Mucosa of gallbladder (tissue), 1 donor: ENCODE measurements around the gene CCSER1. TPM values are rescaled to one million over a fixed set of nuclear protein-coding genes. Genes with fewer than 3 reads are reported as not detected.
"Not testable (repeated sequence)": the region's sequence is repeated elsewhere in the genome, so short reads cannot be mapped to it uniquely, and the experiment has no call there.

Experiments
- DNase-seq: peaks from one replicate; pipeline ENCODE4 v3.0.0-alpha.2; 2020; ENCODE audit warnings: low spot score
- total RNA-seq: library from RNA; stranded (reverse); gene quantifications from one replicate; pipeline ENCODE4 v1.2.1, GENCODE V29; 2021
- donor health status: DM: no; HTN: no; CAD: no.

The CCSER1 gene
- total RNA-seq, 1 donor from 2014 or later: 5.4 TPM

- DNase-seq: no peak
These were observed 1155.0 kb downstream of the CCSER1 start for GRCh38 chr4:91282217-91282616.

GRCh38 chr4:91283726-91284230 lies 1156.6 kb downstream of the CCSER1 start:
- no peak for DNase-seq

- DNase-seq: no peak
These were observed 1157.3 kb downstream of the CCSER1 start for GRCh38 chr4:91284480-91284879.

- DNase-seq: no peak
These were observed 1158.3 kb downstream of the CCSER1 start for GRCh38 chr4:91285487-91285886.

- no peak for DNase-seq
These were observed 1161.6 kb downstream of the CCSER1 start for GRCh38 chr4:91288702-91289311.

GRCh38 chr4:91298156-91298700 lies 1171.0 kb downstream of the CCSER1 start:
- no peak for DNase-seq

GRCh38 chr4:91298824-91299223 lies 1171.6 kb downstream of the CCSER1 start:
- no peak for DNase-seq

GRCh38 chr4:91302120-91302519 lies 1174.9 kb downstream of the CCSER1 start:
- no peak for DNase-seq

- DNase-seq: no peak
These were observed 1177.1 kb downstream of the CCSER1 start for GRCh38 chr4:91304292-91304691.

- no peak for DNase-seq
These were observed 1190.2 kb downstream of the CCSER1 start for GRCh38 chr4:91317434-91317833.

- no peak for DNase-seq
These were observed 1192.5 kb downstream of the CCSER1 start for GRCh38 chr4:91319556-91320268.

GRCh38 chr4:91322961-91323360 lies 1195.8 kb downstream of the CCSER1 start:
- no peak for DNase-seq

- DNase-seq: peak; percentile 46
These were observed 1198.3 kb downstream of the CCSER1 start for GRCh38 chr4:91325495-91325894.

- not testable (repeated sequence) for DNase-seq
These were observed 1199.0 kb downstream of the CCSER1 start for GRCh38 chr4:91326167-91326566.

- no peak for DNase-seq
These were observed 1203.5 kb downstream of the CCSER1 start for GRCh38 chr4:91330555-91331137.

- no peak for DNase-seq
These were observed 1213.6 kb downstream of the CCSER1 start for GRCh38 chr4:91340822-91341221.

- DNase-seq: no peak
These were observed 1218.4 kb downstream of the CCSER1 start for GRCh38 chr4:91345632-91346031.

- DNase-seq: not testable (repeated sequence)
These were observed 1229.3 kb downstream of the CCSER1 start for GRCh38 chr4:91356496-91356895.

- DNase-seq: not testable (repeated sequence)
These were observed 1230.8 kb downstream of the CCSER1 start for GRCh38 chr4:91358016-91358415.

GRCh38 chr4:91358621-91359020 lies 1231.4 kb downstream of the CCSER1 start:
- DNase-seq: not testable (repeated sequence)

- DNase-seq: peak; percentile 61
These were observed 1232.1 kb downstream of the CCSER1 start for GRCh38 chr4:91359041-91360031.
